ENCODE results near the gene SLC2A11. TPM values are rescaled to one million over a fixed set of nuclear protein-coding genes. Genes with fewer than 3 reads are reported as not detected.
A peak's percentile ranks its signal among the peaks of the same experiment; 100 is the strongest.

Gene SLC2A11
- 10 to 100 TPM in 2 of 3 donors, 1 to 10 TPM in 1; 6.2 to 12.3 (median 10.3) TPM for polyA plus RNA-seq

GRCh38 chr22:23857606-23858483 lies at the start of gene SLC2A11:
Gene SLC2A11 (plus strand): TSS chr22:23857875. CDS start chr22:23858000, 125 bp downstream.
- peak within 1 kb of the TSS; percentile 64 for H3K27ac ChIP-seq (ENCODE audit: low read depth, low read length)
- WGBS, 3 donors: 0 to 1% (median 1%) methylated on average over 58 to 60 of the region's 60 CpGs

- WGBS, 3 donors: 94 to 97% (median 95%) methylated on average over 4 of the region's 4 CpGs
- no peak overlapping the region for H3K27ac ChIP-seq (ENCODE audit: low read depth, low read length)
Measured at GRCh38 chr22:23812378-23812777, 45.3 kb upstream of the SLC2A11 start.

- no peak overlapping the region for H3K27ac ChIP-seq (ENCODE audit: low read depth, low read length)
Measured at GRCh38 chr22:23815541-23816155, 42.0 kb upstream of the SLC2A11 start.

GRCh38 chr22:23816156-23816976 lies 41.3 kb upstream of the SLC2A11 start:
- 84 to 89% (median 87%) methylated on average over 18 of the region's 18 CpGs for WGBS, 3 donors
- no peak overlapping the region for H3K27ac ChIP-seq (ENCODE audit: low read depth, low read length)

More at GRCh38 chr22:23815541-23816155, 42.0 kb upstream of the SLC2A11 start:
- WGBS, 3 donors: 76 to 84% (median 79%) methylated on average over 10 of the region's 10 CpGs

GRCh38 chr22:23817146-23817545 lies 40.5 kb upstream of the SLC2A11 start:
- H3K27ac ChIP-seq (ENCODE audit: low read depth, low read length): no peak overlapping the region
- WGBS, 3 donors: 90 to 97% (median 95%) methylated on average over 6 of the region's 6 CpGs

GRCh38 chr22:23818541-23818940 lies 39.1 kb upstream of the SLC2A11 start:
- H3K27ac ChIP-seq (ENCODE audit: low read depth, low read length): no peak overlapping the region
- WGBS, 3 donors: 72 to 81% (median 79%) methylated on average over 2 of the region's 2 CpGs

- no peak overlapping the region for H3K27ac ChIP-seq (ENCODE audit: low read depth, low read length)
- WGBS, 3 donors: 58 to 64% (median 62%) methylated on average over 4 of the region's 4 CpGs
Measured at GRCh38 chr22:23820748-23821211, 36.9 kb upstream of the SLC2A11 start.

GRCh38 chr22:23822101-23822671 lies 35.5 kb upstream of the SLC2A11 start:
- WGBS, 3 donors: 68 to 78% (median 77%) methylated on average over 6 of the region's 6 CpGs

GRCh38 chr22:23823331-23823791 lies 34.3 kb upstream of the SLC2A11 start:
- no peak overlapping the region for H3K27ac ChIP-seq (ENCODE audit: low read depth, low read length)
- WGBS, 3 donors: 74 to 86% (median 75%) methylated on average over 14 of the region's 14 CpGs

More at GRCh38 chr22:23822101-23822671, 35.5 kb upstream of the SLC2A11 start:
- H3K27ac ChIP-seq (ENCODE audit: low read depth, low read length): no peak overlapping the region

GRCh38 chr22:23824476-23825245 lies 33.0 kb upstream of the SLC2A11 start:
- 87 to 91% (median 89%) methylated on average over 13 of the region's 13 CpGs for WGBS, 3 donors
- no peak overlapping the region for H3K27ac ChIP-seq (ENCODE audit: low read depth, low read length)

- no peak overlapping the region for H3K27ac ChIP-seq (ENCODE audit: low read depth, low read length)
- 94 to 95% (median 94%) methylated on average over 12 of the region's 12 CpGs for WGBS, 3 donors
Measured at GRCh38 chr22:23825246-23825905, 32.3 kb upstream of the SLC2A11 start.

- 66 to 84% (median 76%) methylated on average over 14 to 15 of the region's 15 CpGs for WGBS, 3 donors
- no peak overlapping the region for H3K27ac ChIP-seq (ENCODE audit: low read depth, low read length)
Measured at GRCh38 chr22:23826510-23827350, 30.9 kb upstream of the SLC2A11 start.

- H3K27ac ChIP-seq (ENCODE audit: low read depth, low read length): no peak overlapping the region
- WGBS, 3 donors: 77 to 86% (median 84%) methylated on average over 11 of the region's 11 CpGs
Measured at GRCh38 chr22:23827351-23827995, 30.2 kb upstream of the SLC2A11 start.

GRCh38 chr22:23828800-23829680 lies 28.6 kb upstream of the SLC2A11 start:
- H3K27ac ChIP-seq (ENCODE audit: low read depth, low read length): no peak overlapping the region
- WGBS, 3 donors: 88 to 92% (median 91%) methylated on average over 9 to 10 of the region's 10 CpGs

Data from adipose tissue (tissue), 3 donors.